ENCODE data around the gene HDAC9. TPM values are rescaled to one million over a fixed set of nuclear protein-coding genes. Genes with fewer than 3 reads are reported as not detected.

HDAC9 gene
- total RNA-seq, 1 experiment from 2014 or later: 17.1 TPM

DNA sequence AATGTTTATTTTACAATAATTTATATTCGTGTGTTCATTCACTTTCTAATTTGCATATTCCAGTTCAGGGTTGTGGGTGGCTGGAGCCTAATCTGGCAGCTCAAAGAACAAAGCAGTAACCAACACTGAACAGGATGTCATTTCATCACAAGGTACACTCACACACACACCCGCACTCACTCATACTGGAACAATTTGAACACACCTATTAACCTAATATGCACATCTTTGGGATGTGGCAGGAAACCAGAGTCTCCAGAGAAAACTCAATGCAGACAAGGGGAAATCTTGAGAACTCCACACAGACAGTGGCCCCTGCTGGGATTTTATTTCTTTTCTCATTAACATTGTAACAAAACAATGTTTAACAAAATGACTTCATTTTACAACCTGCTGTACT, 524.5 kb downstream of the HDAC9 start:
- Histone ChIP-seq H3K36me3 (ENCODE audit: control insufficient read depth, insufficient read depth, low read length) (no peaks in the 10 kb centered on the region), H3K9me3 (ENCODE audit: control insufficient read depth, insufficient read depth, low read depth, low read length) (peaks cover 16% of the 10 kb centered on the region; the same call in 1 of the 2 replicates), H3K27me3 (ENCODE audit: control insufficient read depth, insufficient read depth, low read length) (no peaks in the 10 kb centered on the region), H3K4me1 (ENCODE audit: control insufficient read depth, insufficient read depth, low read length) (no peaks in the 10 kb centered on the region), H3K27ac (ENCODE audit: low read length) (no peak overlapping the region), H3K4me3 (ENCODE audit: low read depth in 2 of 2, low read length in 2 of 2) (no peak overlapping the region)
- DNase-seq (ENCODE audit: low read depth, low spot score) (no peak), ATAC-seq (no peak)
- POLR2A ChIA-PET: no interaction called here
- in situ Hi-C loops (cut with HindIII; ENCODE audit: low pct_unique_long_range_greater_than_20kb, low sequenced_read_pairs): no loop called here
- intact Hi-C loops (cut with micrococcal nuclease; ENCODE audit: unreplicated experiment): no loop called here
- TF ChIP-seq TCF7L2 (IDR thresholded peaks at IDR 0.05; ENCODE audit: low read depth, low read length) (no peak), REST (IDR thresholded peaks at IDR 0.05; ENCODE audit: insufficient read depth in 1 of 2, low read depth in 2 of 2, low read length in 1 of 2) (no peak), SIN3A (IDR thresholded peaks at IDR 0.05; ENCODE audit: borderline replicate concordance, insufficient read depth, low read depth, low read length) (no peak), CTCF (IDR thresholded peaks at IDR 0.05) (no peak), POLR2AphosphoS5 (IDR thresholded peaks at IDR 0.05; ENCODE audit: low read depth, low read length) (no peak)
- BruUV-seq (replicated peaks): no TSS peak
- CTCF ChIA-PET: no interaction called here

GRCh38 chr7:19020711-19021110, 525.2 kb downstream of the HDAC9 start:
- no peak for ATAC-seq
- ChIA-PET CTCF (no interaction called here), POLR2A (no interaction called here)
- no peak for DNase-seq (ENCODE audit: low read depth, low spot score)
- no peak for TF ChIP-seq POLR2AphosphoS5 (IDR thresholded peaks at IDR 0.05; ENCODE audit: low read depth, low read length)
- no peak for TF ChIP-seq SIN3A (IDR thresholded peaks at IDR 0.05; ENCODE audit: borderline replicate concordance, insufficient read depth, low read depth, low read length)
- TF ChIP-seq CTCF (IDR thresholded peaks at IDR 0.05): no peak
- TF ChIP-seq REST (IDR thresholded peaks at IDR 0.05; ENCODE audit: insufficient read depth in 1 of 2, low read depth in 2 of 2, low read length in 1 of 2): no peak
- no peak for TF ChIP-seq TCF7L2 (IDR thresholded peaks at IDR 0.05; ENCODE audit: low read depth, low read length)
- BruUV-seq (replicated peaks): no TSS peak
- Histone ChIP-seq H3K27me3 (ENCODE audit: control insufficient read depth, insufficient read depth, low read length) (no peaks in the 10 kb centered on the region), H3K9me3 (ENCODE audit: control insufficient read depth, insufficient read depth, low read depth, low read length) (peaks cover 16% of the 10 kb centered on the region; the same call in 1 of the 2 replicates), H3K27ac (ENCODE audit: low read length) (no peak overlapping the region), H3K4me1 (ENCODE audit: control insufficient read depth, insufficient read depth, low read length) (no peaks in the 10 kb centered on the region), H3K4me3 (ENCODE audit: low read depth in 2 of 2, low read length in 2 of 2) (no peak overlapping the region), H3K36me3 (ENCODE audit: control insufficient read depth, insufficient read depth, low read length) (no peaks in the 10 kb centered on the region)
- in situ Hi-C loops (cut with HindIII; ENCODE audit: low pct_unique_long_range_greater_than_20kb, low sequenced_read_pairs) (no loop called here), intact Hi-C loops (cut with micrococcal nuclease; ENCODE audit: unreplicated experiment) (no loop called here)
